ENCODE results near the gene JARID2. TPM values are rescaled to one million over a fixed set of nuclear protein-coding genes. Genes with fewer than 3 reads are reported as not detected.
"Not testable (repeated sequence)": the region's sequence is repeated elsewhere in the genome, so short reads cannot be mapped to it uniquely, and the experiment has no call there.

The JARID2 gene
- total RNA-seq, 1 experiment from 2014 or later, result 0.56 TPM

- no peak for DNase-seq
- no peaks in the 10 kb centered on the region for H3K9me3 ChIP-seq
- H3K27me3 ChIP-seq, result no peaks in the 10 kb centered on the region
- no peak overlapping the region for H3K4me3 ChIP-seq
- no peaks in the 10 kb centered on the region for H3K36me3 ChIP-seq
These were observed 26.7 kb downstream of the JARID2 start for GRCh38 chr6:15272562-15272961.

GRCh38 chr6:15274692-15275387 lies 29.0 kb downstream of the JARID2 start:
- no peaks in the 10 kb centered on the region for H3K36me3 ChIP-seq
- no peak for DNase-seq
- no peaks in the 10 kb centered on the region for H3K27me3 ChIP-seq
- H3K4me3 ChIP-seq, result no peak overlapping the region
- no peaks in the 10 kb centered on the region for H3K9me3 ChIP-seq

- no peaks in the 10 kb centered on the region for H3K9me3 ChIP-seq
- no peaks in the 10 kb centered on the region for H3K27me3 ChIP-seq
- no peak for DNase-seq
- no peaks in the 10 kb centered on the region for H3K36me3 ChIP-seq
- no peak overlapping the region for H3K4me3 ChIP-seq
These were observed 30.4 kb downstream of the JARID2 start for GRCh38 chr6:15276036-15276985.

GRCh38 chr6:15279047-15279661 lies 33.3 kb downstream of the JARID2 start:
- DNase-seq, result no peak
- no peaks in the 10 kb centered on the region for H3K9me3 ChIP-seq
- H3K4me3 ChIP-seq, result no peak overlapping the region
- no peaks in the 10 kb centered on the region for H3K36me3 ChIP-seq
- no peaks in the 10 kb centered on the region for H3K27me3 ChIP-seq

DNA sequence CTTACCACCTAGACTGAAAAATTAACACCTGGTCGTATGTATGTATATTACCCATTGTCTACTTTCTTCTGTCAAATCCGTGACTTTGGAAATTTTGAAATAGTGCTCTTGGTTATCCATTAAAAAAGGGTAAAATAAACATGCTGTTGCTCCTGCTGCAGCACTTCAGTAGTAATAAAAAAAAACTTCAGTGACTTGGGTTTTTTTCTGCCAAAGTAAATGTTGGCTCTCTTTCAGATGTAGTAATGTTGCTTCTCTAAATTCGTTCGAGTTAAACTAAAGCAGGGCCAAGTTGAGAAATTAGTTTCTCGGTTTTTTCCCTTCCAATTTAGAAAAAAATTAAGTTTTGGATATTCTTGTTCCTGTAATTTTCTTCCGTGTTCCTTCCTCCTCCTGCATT lies 34.2 kb downstream of the JARID2 start:
- no peaks in the 10 kb centered on the region for H3K9me3 ChIP-seq
- DNase-seq, result no peak
- no peak overlapping the region for H3K4me3 ChIP-seq
- H3K27me3 ChIP-seq, result no peaks in the 10 kb centered on the region
- no peaks in the 10 kb centered on the region for H3K36me3 ChIP-seq

DNA sequence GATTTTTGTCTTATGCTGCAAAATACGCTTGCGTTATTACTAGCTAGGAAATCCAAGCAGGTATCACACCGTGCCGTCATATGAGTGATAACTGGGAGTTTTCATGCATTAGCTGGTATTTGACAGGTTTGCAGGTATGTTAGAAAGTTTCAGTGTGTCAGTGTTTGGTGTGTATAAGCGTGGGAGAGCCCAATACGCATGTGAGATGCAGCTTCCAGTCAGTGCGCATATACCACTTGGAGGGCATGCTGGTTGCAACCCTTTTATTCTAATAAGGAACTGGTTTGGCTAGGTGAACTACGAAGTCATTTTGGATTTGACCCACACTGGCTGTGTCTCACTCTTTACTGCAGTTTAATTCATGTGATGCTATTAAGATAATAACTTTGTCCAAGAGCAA lies 35.1 kb downstream of the JARID2 start:
- no peak overlapping the region for H3K4me3 ChIP-seq
- H3K27me3 ChIP-seq, result no peaks in the 10 kb centered on the region
- no peaks in the 10 kb centered on the region for H3K36me3 ChIP-seq
- DNase-seq, result no peak
- H3K9me3 ChIP-seq, result no peaks in the 10 kb centered on the region

DNA sequence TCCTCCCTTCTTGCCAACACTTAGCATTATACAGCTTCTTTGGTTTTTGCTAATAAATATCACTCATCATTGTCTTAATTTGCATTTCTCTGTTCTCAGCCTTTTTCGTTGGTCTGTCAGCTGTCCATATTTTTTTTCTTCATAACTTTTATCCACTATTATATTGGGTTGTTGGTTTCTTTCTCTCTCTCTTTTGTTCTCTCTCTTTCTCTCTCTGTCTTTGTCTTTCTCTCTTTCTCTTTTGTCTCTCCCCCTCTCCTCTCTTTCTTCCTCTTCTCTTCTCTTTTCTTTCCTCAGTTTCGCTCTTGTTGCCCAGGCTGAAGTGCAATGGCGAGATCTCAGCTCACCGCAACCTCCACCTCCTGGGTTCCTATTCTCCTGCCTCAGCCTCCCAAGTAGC lies 36.5 kb downstream of the JARID2 start:
- Histone ChIP-seq H3K9me3 (no peaks in the 10 kb centered on the region), H3K4me3 (no peak overlapping the region), H3K36me3 (no peaks in the 10 kb centered on the region), H3K27me3 (no peaks in the 10 kb centered on the region)
- no peak for DNase-seq

- H3K4me3 ChIP-seq, result no peak overlapping the region
- H3K36me3 ChIP-seq, result no peaks in the 10 kb centered on the region
- H3K9me3 ChIP-seq, result no peaks in the 10 kb centered on the region
- DNase-seq, result no peak
- no peaks in the 10 kb centered on the region for H3K27me3 ChIP-seq
These were observed 38.1 kb downstream of the JARID2 start for GRCh38 chr6:15283986-15284361.

DNA sequence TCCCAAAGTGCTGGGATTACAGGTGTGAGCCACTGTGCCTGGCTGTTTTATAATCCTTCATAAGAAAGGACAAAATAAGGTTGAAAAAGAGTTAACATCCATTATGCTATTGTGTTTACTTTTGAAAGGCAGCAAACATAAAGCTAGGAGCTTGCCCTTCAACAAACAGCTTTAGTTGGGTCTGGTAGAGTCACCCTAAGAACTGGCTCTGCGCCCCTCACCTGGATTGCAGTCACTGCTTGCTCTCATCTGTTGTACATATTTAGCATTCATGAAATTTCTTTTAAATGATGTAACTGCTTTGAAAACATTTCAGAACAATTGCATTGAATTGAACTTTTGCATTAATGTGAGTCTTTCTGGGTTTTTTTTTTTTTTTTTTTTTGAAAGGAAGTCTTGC lies 38.9 kb downstream of the JARID2 start:
- peak; percentile 77 for DNase-seq
- no peaks in the 10 kb centered on the region for H3K36me3 ChIP-seq

GRCh38 chr6:15285682-15286294 lies 39.9 kb downstream of the JARID2 start:
- Histone ChIP-seq H3K4me3 (no peak overlapping the region), H3K27me3 (no peaks in the 10 kb centered on the region), H3K36me3 (no peaks in the 10 kb centered on the region), H3K9me3 (no peaks in the 10 kb centered on the region)
- no peak for DNase-seq

More for the DNA sequence above, 38.9 kb downstream of the JARID2 start:
- Histone ChIP-seq H3K9me3 (no peaks in the 10 kb centered on the region), H3K27me3 (no peaks in the 10 kb centered on the region), H3K4me3 (no peak overlapping the region)

- DNase-seq, result no peak
- Histone ChIP-seq H3K36me3 (no peaks in the 10 kb centered on the region), H3K9me3 (no peaks in the 10 kb centered on the region), H3K27me3 (no peaks in the 10 kb centered on the region), H3K4me3 (no peak overlapping the region)
These were observed 42.0 kb downstream of the JARID2 start for GRCh38 chr6:15287670-15288375.

- H3K4me3 ChIP-seq, result no peak overlapping the region
- H3K27me3 ChIP-seq, result no peaks in the 10 kb centered on the region
- H3K9me3 ChIP-seq, result no peaks in the 10 kb centered on the region
- DNase-seq, result no peak
- no peaks in the 10 kb centered on the region for H3K36me3 ChIP-seq
These were observed 43.0 kb downstream of the JARID2 start for GRCh38 chr6:15288856-15289255.

DNA sequence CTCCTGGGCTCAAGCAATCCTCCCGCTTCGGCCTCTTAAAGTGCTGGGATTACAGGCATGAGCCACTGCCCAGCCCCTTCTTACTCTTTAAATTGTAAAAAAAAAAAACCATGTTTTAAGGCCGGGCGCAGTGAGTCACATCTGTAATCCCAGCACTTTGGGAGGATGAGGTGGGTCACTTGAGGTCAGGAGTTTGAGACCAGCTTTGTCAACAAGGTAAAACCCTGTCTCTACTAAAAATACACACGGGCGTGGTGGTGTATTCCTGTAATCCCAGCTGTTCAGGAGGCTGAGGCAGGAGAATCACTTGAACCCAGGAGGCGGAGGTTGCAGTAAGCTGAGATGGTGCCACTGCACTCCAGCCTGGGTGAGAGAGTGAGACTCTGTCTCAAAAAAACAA lies 43.6 kb downstream of the JARID2 start:
- peak; percentile 47 for DNase-seq
- H3K9me3 ChIP-seq, H3K4me3 ChIP-seq, H3K27me3 ChIP-seq, H3K36me3 ChIP-seq: not testable (repeated sequence)

DNA sequence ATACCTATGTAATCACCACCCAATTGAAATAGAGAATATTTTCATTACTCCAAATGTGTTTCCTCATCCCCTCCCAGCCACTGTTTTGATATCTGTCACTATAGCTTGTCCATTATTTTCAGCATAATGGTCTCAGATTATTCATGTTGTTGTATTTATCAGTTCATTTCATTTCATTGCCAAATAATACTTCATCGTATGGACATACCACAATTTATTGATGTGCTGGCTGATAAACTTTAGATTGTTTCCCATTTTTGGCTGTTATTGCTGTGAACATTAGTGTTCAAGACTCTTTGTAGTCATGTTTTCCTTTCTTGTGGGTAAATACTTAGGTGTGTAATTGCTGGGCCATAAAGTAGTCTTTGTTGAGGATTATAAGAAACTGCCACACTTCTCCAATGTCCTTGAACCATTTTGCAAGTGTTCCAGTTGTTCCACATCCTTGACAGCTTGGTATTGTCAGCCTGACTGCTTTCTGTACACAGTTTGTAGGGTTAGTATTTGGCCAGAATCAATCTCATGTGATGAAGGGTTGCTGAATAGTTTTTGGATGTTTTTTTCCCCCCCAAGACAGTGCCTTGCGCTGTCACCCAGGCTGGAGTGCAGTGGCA lies 44.3 kb downstream of the JARID2 start:
- H3K9me3 ChIP-seq, result no peaks in the 10 kb centered on the region
- no peak for DNase-seq
- no peaks in the 10 kb centered on the region for H3K36me3 ChIP-seq
- no peak overlapping the region for H3K4me3 ChIP-seq
- H3K27me3 ChIP-seq, result no peaks in the 10 kb centered on the region

- Histone ChIP-seq H3K9me3 (no peaks in the 10 kb centered on the region), H3K4me3 (no peak overlapping the region), H3K36me3 (no peaks in the 10 kb centered on the region), H3K27me3 (no peaks in the 10 kb centered on the region)
- DNase-seq, result no peak
These were observed 45.3 kb downstream of the JARID2 start for GRCh38 chr6:15290962-15291704.

Data from MG63 (cell line).